Muscle of arm (tissue), 14 donors: Measurements from ENCODE around the gene GABRB3. TPM values are rescaled to one million over a fixed set of nuclear protein-coding genes. Genes with fewer than 3 reads are reported as not detected.

ENCODE experiments used
- DNase-seq: peaks from one replicate; pipeline ENCODE4 v3.0.0-alpha.2; 2013
- long read RNA-seq, 11 donors: transcript quantifications; one replicate each; lab custom pipeline, GENCODE V29; 2026
- polyA plus RNA-seq, 12 donors: library from polyadenylated mRNA; unstranded; fragments of 120-200 nt; gene quantifications; one replicate each; pipeline ENCODE4 v1.2.1, GENCODE V29; 2013; ENCODE audit not compliant: insufficient read length in 12 of 12

Gene GABRB3
- polyA plus RNA-seq = 1 to 10 TPM in 10 of 12 donors, not detected in 2; 1.1 to 3.1 (median 2.1) TPM
- long read RNA-seq, donor 1, full-length matches to known transcripts = 4 of 4 reads
- long read RNA-seq, donor 1, partial matches to known transcripts = 0 of 4 reads
- long read RNA-seq, donor 1, other reads (novel, unspliced or antisense) = 0 of 4 reads
- long read RNA-seq, donor 2, full-length matches to known transcripts = 2 of 2 reads
- long read RNA-seq, donor 2, partial matches to known transcripts = 0 of 2 reads
- long read RNA-seq, donor 2, other reads (novel, unspliced or antisense) = 0 of 2 reads
- long read RNA-seq, donor 3 = 0 reads
- long read RNA-seq, donor 4 = 0 reads
- long read RNA-seq, donor 5 = 0 reads
- long read RNA-seq, donor 6 = 0 reads
- long read RNA-seq, donor 7, partial matches to known transcripts = 0 of 1 reads
- long read RNA-seq, donor 7, other reads (novel, unspliced or antisense) = 0 of 1 reads
- long read RNA-seq, donor 8 = 0 reads
- long read RNA-seq, donor 9 = 0 reads
- long read RNA-seq, donor 10 = 0 reads
- long read RNA-seq, donor 11 = 0 reads

- DNase-seq = no peak
These were observed at the start of gene GABRB3 for GRCh38 chr15:26772154-26773066. GABRB3 (minus strand) TSS chr15:26773066.

- no peak for DNase-seq
These were observed 34.9 kb upstream of the GABRB3 start for GRCh38 chr15:26807517-26808427.

GRCh38 chr15:26806574-26806973 is 33.7 kb upstream of the GABRB3 start:
- DNase-seq = no peak

GRCh38 chr15:26806151-26806550 is 33.3 kb upstream of the GABRB3 start:
- no peak for DNase-seq

- DNase-seq = no peak
These were observed 32.6 kb upstream of the GABRB3 start for GRCh38 chr15:26805470-26805869.

GRCh38 chr15:26804063-26804804 is 31.4 kb upstream of the GABRB3 start:
- no peak for DNase-seq

GRCh38 chr15:26790118-26790517 is 17.3 kb upstream of the GABRB3 start:
- no peak for DNase-seq

GRCh38 chr15:26781816-26782215 is 8.9 kb upstream of the GABRB3 start:
- DNase-seq = no peak

GRCh38 chr15:26773917-26774316 is 1.1 kb upstream of the GABRB3 start:
- DNase-seq = no peak

- DNase-seq = peak; percentile 15
These were observed 406 bp upstream of the GABRB3 start for GRCh38 chr15:26773067-26773877.

- DNase-seq = peak; percentile 54
These were observed 1.2 kb downstream of the GABRB3 start for GRCh38 chr15:26771578-26772153.

GRCh38 chr15:26771168-26771567 is 1.7 kb downstream of the GABRB3 start:
- no peak for DNase-seq

GRCh38 chr15:26767169-26767670 is 5.6 kb downstream of the GABRB3 start:
- no peak for DNase-seq

GRCh38 chr15:26766262-26766661 is 6.6 kb downstream of the GABRB3 start:
- no peak for DNase-seq

GRCh38 chr15:26759986-26760385 is 12.9 kb downstream of the GABRB3 start:
- no peak for DNase-seq

GRCh38 chr15:26758079-26758478 is 14.8 kb downstream of the GABRB3 start:
- no peak for DNase-seq

GRCh38 chr15:26757141-26757540 is 15.7 kb downstream of the GABRB3 start:
- no peak for DNase-seq

- no peak for DNase-seq
These were observed 28.0 kb downstream of the GABRB3 start for GRCh38 chr15:26744894-26745293.

GRCh38 chr15:26739791-26740190 is 33.1 kb downstream of the GABRB3 start:
- no peak for DNase-seq
